CD4-positive, alpha-beta T cell (primary cell): ENCODE data around the gene COG2. TPM values are rescaled to one million over a fixed set of nuclear protein-coding genes. Genes with fewer than 3 reads are reported as not detected.

Experiments used
- ATAC-seq: fragments of 200-7000 bp; cut with Tn5 transposase; one replicate; pipeline ENCODE4 v1.10.0; 2022; ENCODE audit warnings: mild to moderate bottlenecking; ENCODE audit not compliant: poor library complexity
- CTCF ChIA-PET: fragments of 350-600 bp; sonication (Branson Sonifier 250); formaldehyde crosslinking; loops from one replicate; lab custom pipeline; 2021; ENCODE audit warnings: antibody characterized with exemption, inconsistent platforms; lab: Charles Lee
- POLR2A ChIA-PET: fragments of 350-600 bp; sonication (Branson Sonifier 250); formaldehyde crosslinking; loops from one replicate; lab custom pipeline; 2021; ENCODE audit warnings: antibody characterized with exemption, inconsistent platforms; lab: Charles Lee
- DNase-seq, 14 experiments: peaks; one replicate each; pipeline ENCODE4 v3.0.0-alpha.2; 2013 to 2020; ENCODE audit warnings: mixed read lengths in 2 of 14
- H3K27ac ChIP-seq, 2 donors: one replicate each; pipeline versions ENCODE4 v1.5.1 to v1.7.0; 2013; ENCODE audit warnings: low read length in 2 of 2, low read depth in 1 of 2, mild to moderate bottlenecking in 1 of 2
- H3K27me3 ChIP-seq, 2 experiments: 1 replicate in 1 of 2; 2 replicates in 1 of 2; pipeline versions ENCODE4 v1.6.1 to v1.7.0; 2013; ENCODE audit warnings: low read length in 2 of 2, control low read depth in 1 of 2, mild to moderate bottlenecking in 1 of 2, moderate library complexity in 1 of 2; ENCODE audit not compliant: insufficient read depth in 2 of 2, control insufficient read depth in 1 of 2
- H3K36me3 ChIP-seq: one replicate; pipeline ENCODE4 v1.6.1; 2013; ENCODE audit warnings: low read length, control low read depth; ENCODE audit not compliant: insufficient read depth
- H3K4me1 ChIP-seq: one replicate; pipeline ENCODE4 v1.6.1; 2013; ENCODE audit warnings: low read length, control low read depth; ENCODE audit not compliant: insufficient read depth
- H3K4me3 ChIP-seq: one replicate; pipeline ENCODE4 v1.5.1; 2013; ENCODE audit warnings: mild to moderate bottlenecking, low read length, moderate library complexity
- H3K9me3 ChIP-seq, 2 experiments: 1 replicate in 1 of 2; 2 replicates in 1 of 2; pipeline versions ENCODE4 v1.6.1 to v1.7.0; 2013; ENCODE audit warnings: low read length in 2 of 2, mild to moderate bottlenecking in 2 of 2, control low read depth in 1 of 2, moderate library complexity in 1 of 2; ENCODE audit not compliant: control insufficient read depth in 1 of 2, insufficient read depth in 1 of 2
- H3K27ac Mint-ChIP-seq: one replicate; pipeline ENCODE4 v1.8.0; 2020; ENCODE audit warnings: mixed read lengths
- H3K27me3 Mint-ChIP-seq: one replicate; pipeline ENCODE4 v1.8.0; 2021; ENCODE audit warnings: mixed read lengths
- H3K36me3 Mint-ChIP-seq: one replicate; pipeline ENCODE4 v1.8.0; 2021; ENCODE audit warnings: low read depth, mixed read lengths
- H3K4me1 Mint-ChIP-seq: one replicate; pipeline ENCODE4 v1.8.0; 2021; ENCODE audit warnings: low read depth, mixed read lengths
- H3K4me3 Mint-ChIP-seq: one replicate; pipeline ENCODE4 v1.8.0; 2020; ENCODE audit warnings: mild to moderate bottlenecking, mixed read lengths
- H3K9me3 Mint-ChIP-seq: one replicate; pipeline ENCODE4 v1.8.0; 2020; ENCODE audit warnings: mixed read lengths
- intact Hi-C, 2 experiments: fragments of 100-400 bp; cut with DNase I in 1 of 2; cut with micrococcal nuclease in 1 of 2; formaldehyde crosslinking; loops; one replicate each; pipeline versions ENCODE4 v1.15.1 to v1.9.0; 2023 to 2025; cut with DNase I, micrococcal nuclease
- total RNA-seq, 174 experiments: library from RNA in 2 of 174; stranded (reverse) in 2 of 174; gene quantifications; one replicate each; pipeline ENCODE4 v1.2.3 and lab custom pipeline; 2021 to 2026
- TF ChIP-seq, protein P1 (sequence below): fragments of 200-600 bp; IDR thresholded peaks from one replicate; pipeline ENCODE4 v1.8.0; 2022; ENCODE audit warnings: antibody characterized with exemption, mild to moderate bottlenecking

Gene COG2
- total RNA-seq, 2 experiments from 2014 or later, result 17.3 to 21.4 TPM

DNA sequence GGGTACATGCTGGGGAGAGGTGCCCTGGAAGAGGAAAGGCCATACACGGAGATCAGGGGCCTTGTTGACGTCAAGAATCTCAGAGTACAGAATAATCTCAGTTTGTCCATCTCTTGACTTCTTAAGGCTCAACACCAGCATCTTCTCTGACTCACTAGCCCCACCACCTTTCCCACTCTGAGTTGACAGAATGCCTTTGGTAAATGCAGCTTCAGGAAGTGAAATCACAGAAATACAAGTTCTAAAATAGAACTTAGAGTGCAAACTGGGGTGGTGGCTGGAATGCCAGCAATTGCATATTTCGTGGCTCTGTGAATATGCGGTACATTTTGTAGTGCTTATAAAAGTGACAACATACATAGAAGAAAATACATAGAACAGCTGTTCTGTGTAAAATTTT is 1.6 kb downstream of the COG2 start:
- TF ChIP-seq, protein P1, sequence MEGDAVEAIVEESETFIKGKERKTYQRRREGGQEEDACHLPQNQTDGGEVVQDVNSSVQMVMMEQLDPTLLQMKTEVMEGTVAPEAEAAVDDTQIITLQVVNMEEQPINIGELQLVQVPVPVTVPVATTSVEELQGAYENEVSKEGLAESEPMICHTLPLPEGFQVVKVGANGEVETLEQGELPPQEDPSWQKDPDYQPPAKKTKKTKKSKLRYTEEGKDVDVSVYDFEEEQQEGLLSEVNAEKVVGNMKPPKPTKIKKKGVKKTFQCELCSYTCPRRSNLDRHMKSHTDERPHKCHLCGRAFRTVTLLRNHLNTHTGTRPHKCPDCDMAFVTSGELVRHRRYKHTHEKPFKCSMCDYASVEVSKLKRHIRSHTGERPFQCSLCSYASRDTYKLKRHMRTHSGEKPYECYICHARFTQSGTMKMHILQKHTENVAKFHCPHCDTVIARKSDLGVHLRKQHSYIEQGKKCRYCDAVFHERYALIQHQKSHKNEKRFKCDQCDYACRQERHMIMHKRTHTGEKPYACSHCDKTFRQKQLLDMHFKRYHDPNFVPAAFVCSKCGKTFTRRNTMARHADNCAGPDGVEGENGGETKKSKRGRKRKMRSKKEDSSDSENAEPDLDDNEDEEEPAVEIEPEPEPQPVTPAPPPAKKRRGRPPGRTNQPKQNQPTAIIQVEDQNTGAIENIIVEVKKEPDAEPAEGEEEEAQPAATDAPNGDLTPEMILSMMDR, result no peak
- no peak for ATAC-seq
- Histone ChIP-seq H3K36me3 (peaks cover 4% of the 10 kb centered on the region), H3K4me1 (peaks cover 45% of the 10 kb centered on the region), H3K27ac (no peak overlapping the region), H3K27me3 (peaks cover 0 to 3% of the 10 kb centered on the region in 2 experiments), H3K4me3 (peak overlapping the region; percentile 99), H3K9me3 (no peaks in the 10 kb centered on the region)
- Mint-ChIP-seq H3K27ac (no peak overlapping the region), H3K27me3 (peaks cover 12% of the 10 kb centered on the region), H3K4me3 (peak overlapping the region; percentile 96), H3K36me3 (peaks cover 23% of the 10 kb centered on the region), H3K9me3 (no peaks in the 10 kb centered on the region), H3K4me1 (peaks cover 69% of the 10 kb centered on the region)
- CTCF ChIA-PET, result no interaction called here
- no peak for DNase-seq
- intact Hi-C loops, result loop anchor here (2.0 to 10.0 kb wide), 12 partner anchors 223 to 1137 kb away; partner anchors contain the start of genes ARV1 (in 2 of the 2), TTC13 (in 2 of the 2), C1orf198 (in 1 of the 2) and EGLN1 (in 1 of the 2)
- POLR2A ChIA-PET, result interaction anchor here (1.6 kb wide), 1 partner anchor 694 kb away, joined by 6 read pairs; the partner anchor contains the start of genes EXOC8 and SPRTN

DNA sequence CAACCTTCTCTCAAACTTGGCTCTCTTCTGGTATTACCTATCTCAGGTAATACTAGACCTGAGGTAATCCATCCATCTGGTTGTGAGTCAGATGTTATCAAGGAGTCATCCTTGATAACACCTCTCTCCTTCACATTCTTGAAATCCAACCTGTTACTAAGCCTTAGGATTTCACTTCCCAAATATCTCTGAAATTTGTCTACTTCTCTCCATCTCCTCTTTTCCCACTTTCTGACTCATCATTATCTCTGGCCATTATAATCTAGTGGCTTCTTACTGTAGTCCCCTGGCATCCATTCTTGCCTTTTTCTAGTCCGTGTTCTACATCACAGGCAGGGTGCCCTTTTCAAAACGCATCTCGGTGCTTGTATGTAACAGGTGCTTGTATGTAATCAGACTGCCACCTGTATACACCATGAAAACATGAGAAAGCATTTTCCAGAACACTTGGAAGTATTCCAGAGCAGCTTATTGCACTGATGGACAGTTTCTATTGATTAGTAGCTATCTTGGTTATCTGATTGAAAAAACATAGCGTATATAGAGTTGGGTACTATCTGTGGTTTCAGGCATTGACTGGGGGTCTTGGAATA is 4.5 kb downstream of the COG2 start:
- no peak for DNase-seq
- H3K9me3 ChIP-seq, result no peaks in the 10 kb centered on the region
- peak overlapping the region; percentile 71 for H3K4me3 Mint-ChIP-seq
- peaks cover 39% of the 10 kb centered on the region for H3K36me3 Mint-ChIP-seq
- peaks cover 42% of the 10 kb centered on the region for H3K4me1 ChIP-seq
- peaks cover 4% of the 10 kb centered on the region for H3K36me3 ChIP-seq
- TF ChIP-seq, protein P1, result no peak
- ChIA-PET CTCF (no interaction called here), POLR2A (no interaction called here)
- H3K4me1 Mint-ChIP-seq, result peaks cover 93% of the 10 kb centered on the region
- ATAC-seq, result no peak
- H3K4me3 ChIP-seq, result no peak overlapping the region
- no peak overlapping the region for H3K27ac ChIP-seq
- intact Hi-C loops, result loop anchor here (10.0 kb wide), 2 partner anchors 328 to 582 kb away; partner anchors contain the start of genes ARV1 (in 1 of the 2), GALNT2 (in 1 of the 2) and TTC13 (in 1 of the 2)
- H3K27ac Mint-ChIP-seq, result no peak overlapping the region
- H3K27me3 Mint-ChIP-seq, result no peaks in the 10 kb centered on the region
- no peaks in the 10 kb centered on the region for H3K27me3 ChIP-seq
- H3K9me3 Mint-ChIP-seq, result no peaks in the 10 kb centered on the region

DNA sequence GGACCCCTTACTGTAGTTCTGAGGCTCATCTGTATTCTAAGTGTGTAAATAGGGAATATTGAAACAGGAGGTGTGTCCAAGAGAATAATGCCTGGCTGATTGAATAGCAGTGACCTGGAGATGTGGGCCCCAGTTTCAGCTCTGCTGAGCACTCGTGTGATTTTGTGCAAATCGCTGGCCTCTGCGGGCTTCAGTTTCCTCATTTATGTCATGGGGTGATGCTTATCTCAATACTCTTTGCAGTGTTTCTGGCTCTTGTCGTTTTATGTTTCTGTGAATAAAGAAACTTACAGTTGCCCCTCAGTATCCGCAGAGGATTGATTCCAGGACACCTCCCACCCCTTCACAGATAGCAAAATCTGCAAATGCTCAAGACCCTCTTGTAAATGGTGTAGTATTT is 5.0 kb downstream of the COG2 start:
- peaks cover 39% of the 10 kb centered on the region for H3K4me1 ChIP-seq
- no peaks in the 10 kb centered on the region for H3K27me3 ChIP-seq
- no peak overlapping the region for H3K4me3 ChIP-seq
- Mint-ChIP-seq H3K27ac (no peak overlapping the region), H3K36me3 (peaks cover 41% of the 10 kb centered on the region), H3K9me3 (no peaks in the 10 kb centered on the region), H3K27me3 (no peaks in the 10 kb centered on the region), H3K4me3 (no peak overlapping the region), H3K4me1 (peaks cover 95% of the 10 kb centered on the region)
- ChIA-PET CTCF (no interaction called here), POLR2A (no interaction called here)
- H3K9me3 ChIP-seq, result no peaks in the 10 kb centered on the region
- ATAC-seq, result no peak
- peaks cover 4% of the 10 kb centered on the region for H3K36me3 ChIP-seq
- no peak for DNase-seq
- intact Hi-C loops, result loop anchor here (10.0 kb wide), 2 partner anchors 327 to 583 kb away; partner anchors contain the start of genes ARV1 (in 1 of the 2), GALNT2 (in 1 of the 2) and TTC13 (in 1 of the 2)
- no peak overlapping the region for H3K27ac ChIP-seq
- TF ChIP-seq, protein P1, result no peak
